IMR-90 (cell line): ENCODE data around the gene PRDM10. TPM values are rescaled to one million over a fixed set of nuclear protein-coding genes. Genes with fewer than 3 reads are reported as not detected.

Source experiments
- ATAC-seq: fragments of 200-7000 bp; cut with Tn5 transposase; 2 replicates; pipeline ENCODE4 v1.9.1; 2020; ENCODE audit warnings: low read depth, mild to moderate bottlenecking, moderate library complexity
- BruUV-seq: library from RNA; stranded (reverse); fragments of 400-500 nt; replicated peaks from 2 replicates; lab custom pipeline; 2021; lab: Mats Ljungman, UMichigan
- CTCF ChIA-PET: fragments of 300-600 bp; formaldehyde crosslinking; extraction: SDS; loops from one replicate; lab custom pipeline; 2021; ENCODE audit warnings: antibody characterized with exemption; lab: Yijun Ruan, JAX
- POLR2A ChIA-PET: fragments of 300-600 bp; sonication (Branson Sonifier 250); formaldehyde crosslinking; loops from one replicate; lab custom pipeline; 2022; ENCODE audit warnings: antibody characterized with exemption; ENCODE audit not compliant: unreplicated experiment; lab: Charles Lee
- DNase-seq: peaks from one replicate; pipeline ENCODE4 v3.0.0; 2013
- H2AFZ ChIP-seq: replicated peaks from 2 replicates; pipeline ENCODE3; 2013; ENCODE audit warnings: low read length, mild to moderate bottlenecking; ENCODE audit not compliant: poor library complexity
- H2AK5ac ChIP-seq: 2 replicates; pipeline ENCODE4 v1.6.1; 2013; ENCODE audit warnings: low read depth, low read length, inconsistent platforms
- H2AK9ac ChIP-seq: replicated peaks from 2 replicates; pipeline ENCODE3; 2013; ENCODE audit warnings: mild to moderate bottlenecking, low read depth, low read length, moderate library complexity; ENCODE audit not compliant: poor library complexity
- H2BK120ac ChIP-seq: 2 replicates; pipeline ENCODE4 v1.6.1; 2013; ENCODE audit warnings: low read depth, low read length, inconsistent platforms
- H2BK15ac ChIP-seq: 3 replicates; pipeline ENCODE4 v1.6.1; 2013; ENCODE audit warnings: low read depth, low read length, inconsistent platforms
- H2BK20ac ChIP-seq: 2 replicates; pipeline ENCODE4 v1.6.1; 2013; ENCODE audit warnings: low read depth, mild to moderate bottlenecking, inconsistent platforms, low read length, moderate library complexity
- H2BK5ac ChIP-seq: 2 replicates; pipeline ENCODE4 v1.6.1; 2013; ENCODE audit warnings: mild to moderate bottlenecking, low read depth, low read length, inconsistent platforms; ENCODE audit not compliant: poor library complexity, severe bottlenecking
- H3K14ac ChIP-seq: replicated peaks from 2 replicates; pipeline ENCODE4 v1.6.1; 2013; ENCODE audit warnings: low read depth, low read length, inconsistent platforms
- H3K18ac ChIP-seq: 2 replicates; pipeline ENCODE4 v1.6.1; 2013; ENCODE audit warnings: low read depth, low read length, control low read depth
- H3K23ac ChIP-seq: 2 replicates; pipeline ENCODE4 v1.6.1; 2013; ENCODE audit warnings: low read depth, low read length, inconsistent platforms
- H3K27ac ChIP-seq: 2 replicates; pipeline ENCODE4 v1.5.1; 2013; ENCODE audit warnings: mild to moderate bottlenecking, control low read depth, low read length; ENCODE audit not compliant: insufficient read depth
- H3K27me3 ChIP-seq: 2 replicates; pipeline ENCODE4 v1.6.1; 2013; ENCODE audit warnings: low read length; ENCODE audit not compliant: control insufficient read depth, insufficient read depth
- H3K36me3 ChIP-seq: 2 replicates; pipeline ENCODE4 v1.6.1; 2013; ENCODE audit warnings: low read length, mixed read lengths; ENCODE audit not compliant: control insufficient read depth, insufficient read depth
- H3K4ac ChIP-seq: 2 replicates; pipeline ENCODE4 v1.6.1; 2013; ENCODE audit warnings: low read depth, low read length, inconsistent platforms
- H3K4me1 ChIP-seq: 2 replicates; pipeline ENCODE4 v1.6.1; 2013; ENCODE audit warnings: low read length, mixed read lengths; ENCODE audit not compliant: control insufficient read depth, insufficient read depth
- H3K4me2 ChIP-seq: 2 replicates; pipeline ENCODE4 v1.6.1; 2013; ENCODE audit warnings: low read depth, mild to moderate bottlenecking, control low read depth, low read length, moderate library complexity
- H3K4me3 ChIP-seq: 2 replicates; pipeline ENCODE4 v1.5.1; 2013; ENCODE audit warnings: low read depth, mild to moderate bottlenecking, control low read depth, low read length, moderate library complexity; ENCODE audit not compliant: insufficient read depth
- H3K56ac ChIP-seq: 2 replicates; pipeline ENCODE4 v1.6.1; 2013; ENCODE audit warnings: low read length, inconsistent platforms; ENCODE audit not compliant: insufficient read depth; ENCODE audit errors: extremely low read depth
- H3K79me1 ChIP-seq, 2 experiments: 2 replicates each; pipeline ENCODE4 v1.6.1; 2013; ENCODE audit warnings: low read length in 2 of 2, inconsistent platforms in 1 of 2, low read depth in 1 of 2
- H3K9ac ChIP-seq: 2 replicates; pipeline ENCODE4 v1.6.1; 2013; ENCODE audit warnings: low read depth, low read length, control low read depth
- H3K9me1 ChIP-seq: 2 replicates; pipeline ENCODE4 v1.6.1; 2013; ENCODE audit warnings: low read length, inconsistent platforms; ENCODE audit not compliant: insufficient read depth
- H3K9me3 ChIP-seq: 2 replicates; pipeline ENCODE4 v1.6.1; 2013; ENCODE audit warnings: low read length; ENCODE audit not compliant: control insufficient read depth, insufficient read depth
- H4K20me1 ChIP-seq: 2 replicates; pipeline ENCODE4 v1.6.1; 2013; ENCODE audit warnings: low read length, inconsistent platforms; ENCODE audit not compliant: insufficient read depth
- H4K5ac ChIP-seq: 2 replicates; pipeline ENCODE4 v1.6.1; 2013; ENCODE audit warnings: mild to moderate bottlenecking, low read depth, low read length, control low read depth
- H4K8ac ChIP-seq, 2 experiments: 2 replicates each; pipeline ENCODE4 v1.6.1; 2013; ENCODE audit warnings: low read depth in 2 of 2, low read length in 2 of 2, control low read depth in 1 of 2, inconsistent platforms in 1 of 2
- H4K91ac ChIP-seq: 2 replicates; pipeline ENCODE4 v1.6.1; 2013; ENCODE audit warnings: low read depth, low read length, inconsistent platforms; ENCODE audit not compliant: insufficient read depth
- BHLHE40 ChIP-seq: fragments of 150-350 bp; IDR thresholded peaks from 2 replicates; pipeline ENCODE4 v1.6.1; 2016; ENCODE audit warnings: mild to moderate bottlenecking, low read depth, low read length
- CEBPB ChIP-seq: IDR thresholded peaks from 2 replicates; pipeline ENCODE4 v1.6.1; 2012; ENCODE audit warnings: low read depth, low read length, improper control_type of control experiment
- CHD1 ChIP-seq: IDR thresholded peaks from 2 replicates; pipeline ENCODE4 v1.6.1; 2012; ENCODE audit warnings: low read depth, low read length, improper control_type of control experiment
- CTCF ChIP-seq: conservative IDR thresholded peaks from 2 replicates; pipeline ENCODE4 v1.5.1; 2012; ENCODE audit warnings: mild to moderate bottlenecking, low read depth, low read length, improper control_type of control experiment
- MAZ ChIP-seq: IDR thresholded peaks from 2 replicates; pipeline ENCODE4 v1.6.1; 2012; ENCODE audit warnings: low read depth, mild to moderate bottlenecking, low read length, improper control_type of control experiment, moderate library complexity, borderline replicate concordance
- NFE2L2 ChIP-seq: fragments of 150-350 bp; IDR thresholded peaks from 2 replicates; pipeline ENCODE4 v1.6.1; 2016; ENCODE audit warnings: low read depth, mild to moderate bottlenecking, low read length
- POLR2A ChIP-seq: IDR thresholded peaks from 2 replicates; pipeline ENCODE4 v1.6.1; 2012; ENCODE audit warnings: mild to moderate bottlenecking, low read depth, low read length
- USF2 ChIP-seq: fragments of 150-350 bp; IDR thresholded peaks from 2 replicates; pipeline ENCODE4 v1.6.1; 2017; ENCODE audit warnings: mild to moderate bottlenecking, antibody characterized with exemption, low read length, low read depth
- WGBS, 2 experiments: methylation state at CpG; one replicate each; pipeline versions ENCODE4 v1.1.5 to v1.1.7; 2013; ENCODE audit warnings: missing lambda C conversion rate in 2 of 2; ENCODE audit not compliant: insufficient read length in 1 of 2; ENCODE audit errors: extremely low coverage in 2 of 2; 5-methylcytosine and 5-hydroxymethylcytosine counted together
- dilution Hi-C: fragments of 300-500 bp; cut with HindIII; formaldehyde crosslinking; loops from one replicate; pipeline ENCODE4 v1.14.3; 2018; ENCODE audit warnings: low sequenced_read_pairs; ENCODE audit not compliant: unreplicated experiment
- in situ Hi-C: fragments of 300-500 bp; cut with MboI; formaldehyde crosslinking; loops from 3 replicates; pipeline ENCODE4 v1.14.3; 2019; ENCODE audit warnings: low sequenced_read_pairs, inconsistent platforms, mixed read lengths
- intact Hi-C: fragments of 100-400 bp; cut with micrococcal nuclease; formaldehyde crosslinking; loops from 2 replicates; pipeline ENCODE4 v1.10.0; 2022
- polyA plus RNA-seq, 3 experiments: library from polyadenylated mRNA; depleted of rRNA; stranded (reverse); fragments of >200 nt; gene quantifications; 2 replicates each; pipeline ENCODE4 v1.2.3, GENCODE V29; 2012; ENCODE audit warnings: low replicate concordance in 1 of 3
- total RNA-seq: library from RNA; depleted of rRNA; stranded (reverse); fragments of >200 nt; gene quantifications from 2 replicates; pipeline ENCODE4 v1.2.3, GENCODE V29; 2012

PRDM10 gene
- total and polyA plus RNA-seq, 2 of the 4 experiments (the other 2 are of a cell fraction) = 3.1 to 6.5 TPM

GRCh38 chr11:129989149-129989813, 13.4 kb downstream of the PRDM10 start:
- no peak overlapping the region for H3K4ac ChIP-seq
- no peaks in the 10 kb centered on the region for H3K9me1 ChIP-seq
- H3K4me2 ChIP-seq = no peak overlapping the region
- no peak overlapping the region for H3K18ac ChIP-seq
- H3K79me1 ChIP-seq = peaks cover 14 to 18% of the 10 kb centered on the region in 2 experiments; a peak in 3 of 4 replicates
- no peaks in the 10 kb centered on the region for H3K9me3 ChIP-seq
- H2BK15ac ChIP-seq = no peak overlapping the region
- WGBS, 2 experiments = no CpG with 5 or more reads among the region's 3 CpGs
- dilution Hi-C loops (no loop called here), in situ Hi-C loops (no loop called here), intact Hi-C loops (no loop called here)
- H3K4me3 ChIP-seq = no peak overlapping the region
- TF ChIP-seq CTCF (no peak), MAZ (no peak), NFE2L2 (no peak), CHD1 (no peak), CEBPB (no peak), POLR2A (no peak), BHLHE40 (no peak), USF2 (no peak)
- ChIA-PET CTCF (no interaction called here), POLR2A (interaction anchor here (0.6 to 1.1 kb wide), 2 partner anchors 13 to 43 kb away, joined by 3 to 5 read pairs; partner anchors contain the start of gene PRDM10)
- H2AFZ ChIP-seq = no peak overlapping the region
- BruUV-seq = no TSS peak
- no peak overlapping the region for H4K5ac ChIP-seq
- H3K56ac ChIP-seq = no peak overlapping the region
- peak; percentile 5 for DNase-seq
- H3K23ac ChIP-seq = no peak overlapping the region
- no peak overlapping the region for H4K91ac ChIP-seq
- H4K8ac ChIP-seq = no peak overlapping the region
- H2BK120ac ChIP-seq = no peak overlapping the region
- H2AK5ac ChIP-seq = no peak overlapping the region
- no peak overlapping the region for H2BK20ac ChIP-seq
- no peaks in the 10 kb centered on the region for H3K27me3 ChIP-seq
- peaks cover 11% of the 10 kb centered on the region for H4K20me1 ChIP-seq
- H2AK9ac ChIP-seq = no peak overlapping the region
- no peak for ATAC-seq
- no peak overlapping the region for H3K27ac ChIP-seq
- H3K14ac ChIP-seq = no peak overlapping the region
- no peak overlapping the region for H3K9ac ChIP-seq
- peaks cover 2% of the 10 kb centered on the region; the same call in 1 of the 2 replicates for H3K4me1 ChIP-seq
- H3K36me3 ChIP-seq = no peaks in the 10 kb centered on the region; the same call in 1 of the 2 replicates
- H2BK5ac ChIP-seq = no peak overlapping the region
